Epithelial cell of esophagus (primary cell): ENCODE measurements around the gene MARCO.

Source experiments
- DNase-seq: peaks from one replicate; pipeline ENCODE4 v3.0.0; 2010; ENCODE audit warnings: low read depth
- H3K4me3 ChIP-seq: 2 replicates; pipeline ENCODE4 v1.5.1; 2011; ENCODE audit warnings: mild to moderate bottlenecking, low read length, control low read depth
- CTCF ChIP-seq: IDR thresholded peaks from 2 replicates; pipeline ENCODE4 v1.5.1; 2011; ENCODE audit warnings: low read depth, mild to moderate bottlenecking, low read length, control low read depth, inconsistent platforms; ENCODE audit not compliant: insufficient read depth; ENCODE audit errors: missing control alignments

MARCO gene

GRCh38 chr2:119013671-119014070, 71.7 kb downstream of the MARCO start:
- H3K4me3 ChIP-seq: no peak overlapping the region
- DNase-seq: no peak
- no peak for TF ChIP-seq CTCF

GRCh38 chr2:119015845-119016244, 73.9 kb downstream of the MARCO start:
- no peak overlapping the region for H3K4me3 ChIP-seq
- DNase-seq: no peak
- no peak for TF ChIP-seq CTCF

- no peak for DNase-seq
- no peak overlapping the region for H3K4me3 ChIP-seq
- TF ChIP-seq CTCF: no peak
Measured at GRCh38 chr2:119019521-119019920, 77.5 kb downstream of the MARCO start.

GRCh38 chr2:119022678-119023077, 80.7 kb downstream of the MARCO start:
- TF ChIP-seq CTCF: no peak
- H3K4me3 ChIP-seq: no peak overlapping the region
- no peak for DNase-seq

- no peak for DNase-seq
- H3K4me3 ChIP-seq: no peak overlapping the region
- TF ChIP-seq CTCF: no peak
Measured at GRCh38 chr2:119023534-119023933, 81.5 kb downstream of the MARCO start.

GRCh38 chr2:119024152-119024551, 82.2 kb downstream of the MARCO start:
- no peak overlapping the region for H3K4me3 ChIP-seq
- DNase-seq: no peak
- TF ChIP-seq CTCF: no peak

- TF ChIP-seq CTCF: no peak
- H3K4me3 ChIP-seq: no peak overlapping the region
- no peak for DNase-seq
Measured at GRCh38 chr2:119024568-119024967, 82.6 kb downstream of the MARCO start.
